Loucy (cell line): ENCODE results near the gene KCNMA1.

Experiments
- CTCF ChIP-seq: fragments of 200-600 bp; sonication (generic); conservative IDR thresholded peaks from 2 replicates; pipeline ENCODE4 v1.5.1; 2014; ENCODE audit warnings: mild to moderate bottlenecking, antibody characterized with exemption, low read length
- EZH2phosphoT487 ChIP-seq: fragments of 200-600 bp; IDR thresholded peaks from 2 replicates; pipeline ENCODE4 v1.6.1; 2018; ENCODE audit warnings: antibody characterized with exemption, mild to moderate bottlenecking, moderate library complexity, borderline replicate concordance

DNA sequence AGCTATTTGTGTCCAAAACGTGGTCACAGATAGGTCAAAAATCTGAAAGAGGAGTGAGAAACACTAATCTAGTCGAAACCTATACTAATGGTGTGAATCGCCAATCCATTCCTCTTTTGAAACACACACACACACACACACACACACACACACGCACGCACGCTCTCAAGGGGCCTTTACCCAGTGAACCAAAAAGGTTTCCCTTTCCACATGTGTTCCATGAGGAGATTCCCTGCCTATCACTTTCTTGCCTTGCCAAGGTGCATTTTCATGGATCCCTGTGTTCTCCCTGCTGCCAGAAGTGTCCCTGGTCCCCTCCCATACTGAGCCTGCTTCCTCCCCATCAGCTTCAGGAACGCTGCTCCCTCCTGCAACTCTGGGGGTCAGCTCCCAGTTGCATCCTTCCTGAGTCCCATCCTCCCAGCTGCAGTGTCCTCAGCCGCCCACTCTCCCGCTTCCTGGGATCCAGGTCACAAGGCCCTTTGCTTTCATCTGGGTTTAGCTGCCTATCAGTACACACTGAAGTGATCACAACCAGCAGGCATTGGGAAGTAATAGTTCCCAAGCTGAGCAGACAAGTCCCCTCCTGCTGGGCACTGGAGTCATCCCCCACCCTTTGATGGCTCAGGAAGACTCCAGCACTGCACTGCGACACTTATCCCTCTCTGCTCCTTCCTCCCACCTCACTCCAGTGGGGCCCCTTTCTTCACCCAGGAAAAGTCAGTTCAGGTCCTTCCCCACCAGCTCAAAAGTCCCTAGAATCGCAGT lies 49.2 kb upstream of the KCNMA1 start:
- TF ChIP-seq CTCF = no peak
- no peak for TF ChIP-seq EZH2phosphoT487
